ENCODE results near the gene PIK3IP1.

The PIK3IP1 gene

GRCh38 chr22:31286360-31287255 is 5.7 kb downstream of the PIK3IP1 start:
- TF ChIP-seq, protein P1, sequence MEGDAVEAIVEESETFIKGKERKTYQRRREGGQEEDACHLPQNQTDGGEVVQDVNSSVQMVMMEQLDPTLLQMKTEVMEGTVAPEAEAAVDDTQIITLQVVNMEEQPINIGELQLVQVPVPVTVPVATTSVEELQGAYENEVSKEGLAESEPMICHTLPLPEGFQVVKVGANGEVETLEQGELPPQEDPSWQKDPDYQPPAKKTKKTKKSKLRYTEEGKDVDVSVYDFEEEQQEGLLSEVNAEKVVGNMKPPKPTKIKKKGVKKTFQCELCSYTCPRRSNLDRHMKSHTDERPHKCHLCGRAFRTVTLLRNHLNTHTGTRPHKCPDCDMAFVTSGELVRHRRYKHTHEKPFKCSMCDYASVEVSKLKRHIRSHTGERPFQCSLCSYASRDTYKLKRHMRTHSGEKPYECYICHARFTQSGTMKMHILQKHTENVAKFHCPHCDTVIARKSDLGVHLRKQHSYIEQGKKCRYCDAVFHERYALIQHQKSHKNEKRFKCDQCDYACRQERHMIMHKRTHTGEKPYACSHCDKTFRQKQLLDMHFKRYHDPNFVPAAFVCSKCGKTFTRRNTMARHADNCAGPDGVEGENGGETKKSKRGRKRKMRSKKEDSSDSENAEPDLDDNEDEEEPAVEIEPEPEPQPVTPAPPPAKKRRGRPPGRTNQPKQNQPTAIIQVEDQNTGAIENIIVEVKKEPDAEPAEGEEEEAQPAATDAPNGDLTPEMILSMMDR (IDR thresholded peaks at IDR 0.05; ENCODE audit: insufficient read depth, low read depth, low read length, missing control alignments): no peak
- DNase-seq (ENCODE audit: low read depth): no peak
- H3K4me3 ChIP-seq (ENCODE audit: low read length): no peak overlapping the region

DNA sequence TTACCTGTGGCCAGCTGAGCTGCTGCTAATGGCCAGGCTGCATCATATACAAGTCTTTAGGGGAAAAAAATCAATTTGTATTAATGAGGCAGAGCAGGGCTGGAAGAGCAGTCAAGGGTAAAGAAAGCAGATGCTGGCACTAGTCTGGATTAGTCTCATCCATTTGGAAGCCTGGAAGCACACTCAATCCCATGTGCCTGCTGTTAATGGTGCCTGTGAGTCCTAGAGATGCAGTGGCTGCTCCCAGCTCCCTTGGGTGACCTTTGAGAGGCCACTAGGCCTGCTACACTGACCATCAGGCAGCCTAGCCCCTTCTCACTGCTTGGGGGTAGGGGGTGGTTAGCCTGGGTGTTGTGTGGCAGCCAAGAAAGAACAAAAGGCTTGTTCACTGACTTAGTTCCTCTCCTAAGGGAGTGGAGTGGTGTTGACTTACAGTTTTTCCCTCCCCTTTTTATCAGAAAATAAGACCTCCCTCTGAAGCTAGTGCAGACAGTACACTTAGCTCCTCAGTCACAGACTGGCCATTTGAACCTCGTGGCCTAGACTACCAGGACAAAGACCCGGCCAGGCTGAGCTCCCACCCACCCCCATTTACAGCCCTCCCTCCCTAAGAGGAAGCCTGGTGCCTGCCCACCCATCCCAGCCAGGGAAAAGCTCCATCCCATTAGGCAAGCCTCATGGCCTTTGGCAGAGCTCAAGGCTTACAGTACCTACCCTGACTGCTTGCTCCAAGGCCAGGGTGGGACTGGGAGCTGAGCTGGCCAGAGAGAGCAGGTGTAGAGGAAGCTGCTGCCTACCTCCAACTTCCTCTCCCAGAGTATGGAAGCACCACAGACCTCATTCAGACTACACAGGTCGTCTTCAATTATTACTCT is 7.8 kb downstream of the PIK3IP1 start:
- TF ChIP-seq, protein P1 (IDR thresholded peaks at IDR 0.05; ENCODE audit: insufficient read depth, low read depth, low read length, missing control alignments): no peak
- no peak overlapping the region for H3K4me3 ChIP-seq (ENCODE audit: low read length)
- DNase-seq (ENCODE audit: low read depth): no peak

GRCh38 chr22:31282748-31283468 is 9.4 kb downstream of the PIK3IP1 start:
- H3K4me3 ChIP-seq (ENCODE audit: low read length): no peak overlapping the region
- TF ChIP-seq, protein P1 (IDR thresholded peaks at IDR 0.05; ENCODE audit: insufficient read depth, low read depth, low read length, missing control alignments): no peak
- DNase-seq (ENCODE audit: low read depth): no peak

DNA sequence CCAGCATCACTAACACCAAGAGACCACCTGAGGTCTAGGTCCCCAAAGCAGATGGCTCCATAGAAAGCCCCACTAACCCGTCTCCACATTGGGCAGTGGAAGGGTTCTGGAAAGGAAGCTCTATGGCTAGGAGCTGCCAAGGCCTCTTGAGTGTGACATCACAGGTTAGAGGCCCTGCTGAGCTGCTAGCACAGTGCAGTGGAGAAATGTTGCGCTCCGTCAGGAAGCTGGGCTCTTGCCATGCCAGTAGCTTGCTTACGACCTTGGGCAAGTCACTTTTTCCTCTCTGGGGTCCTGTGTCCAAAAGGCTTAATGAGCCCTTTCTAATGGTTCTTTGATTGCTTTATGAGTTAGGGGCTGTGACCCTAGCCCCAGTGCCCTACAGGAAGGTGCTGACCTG is 10.6 kb downstream of the PIK3IP1 start:
- TF ChIP-seq, protein P1 (IDR thresholded peaks at IDR 0.05; ENCODE audit: insufficient read depth, low read depth, low read length, missing control alignments): no peak
- DNase-seq (ENCODE audit: low read depth): no peak
- no peak overlapping the region for H3K4me3 ChIP-seq (ENCODE audit: low read length)

- DNase-seq (ENCODE audit: low read depth): peak; percentile 36
- H3K4me3 ChIP-seq (ENCODE audit: low read length): no peak overlapping the region
- TF ChIP-seq, protein P1 (IDR thresholded peaks at IDR 0.05; ENCODE audit: insufficient read depth, low read depth, low read length, missing control alignments): no peak
Observed at GRCh38 chr22:31279821-31280505, 12.3 kb downstream of the PIK3IP1 start.

- DNase-seq (ENCODE audit: low read depth): no peak
- no peak overlapping the region for H3K4me3 ChIP-seq (ENCODE audit: low read length)
- TF ChIP-seq, protein P1 (IDR thresholded peaks at IDR 0.05; ENCODE audit: insufficient read depth, low read depth, low read length, missing control alignments): no peak
Observed at GRCh38 chr22:31279327-31279669, 13.0 kb downstream of the PIK3IP1 start.
